GM21390 (cell line): Measurements from ENCODE around the gene MUC3A.
"Not testable (repeated sequence)": the region's sequence is repeated elsewhere in the genome, so short reads cannot be mapped to it uniquely, and the experiment has no call there.

Experiments
- ATAC-seq: cut with Tn5 transposase; IDR thresholded peaks from one replicate; pipeline ENCODE4 v1.9.1; 2021; ENCODE audit not compliant: unreplicated experiment

MUC3A gene

GRCh38 chr7:100949227-100949932 is at the start of gene MUC3A:
MUC3A (plus strand) TSS chr7:100949534; CDS start chr7:100949625, 91 bp downstream.
- ATAC-seq, result no peak

- ATAC-seq, result no peak
Measured at GRCh38 chr7:100900978-100901377, 48.4 kb upstream of the MUC3A start.

- ATAC-seq, result no peak
Measured at GRCh38 chr7:100901921-100902332, 47.4 kb upstream of the MUC3A start.

- ATAC-seq, result no peak
Measured at GRCh38 chr7:100902638-100903037, 46.7 kb upstream of the MUC3A start.

DNA sequence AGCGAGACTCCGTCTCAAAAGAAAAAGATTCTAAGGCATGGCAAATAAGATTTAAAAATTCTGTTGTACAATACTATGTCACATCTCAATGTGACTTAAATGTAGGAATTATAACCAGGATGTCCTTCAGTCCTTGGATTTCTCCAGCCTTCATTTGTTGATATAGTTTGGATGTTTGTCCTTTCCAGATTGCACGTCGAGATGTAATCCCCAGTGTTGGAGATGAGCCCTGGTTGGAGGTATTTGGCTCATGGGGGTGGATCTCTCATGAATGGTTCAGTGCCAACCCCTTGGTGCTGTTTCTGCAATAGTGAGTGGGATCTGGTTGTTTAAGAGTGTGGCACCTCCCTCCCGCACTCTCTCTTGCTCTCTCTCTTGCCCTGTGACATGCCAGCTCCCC is 40.8 kb upstream of the MUC3A start:
- no peak for ATAC-seq

DNA sequence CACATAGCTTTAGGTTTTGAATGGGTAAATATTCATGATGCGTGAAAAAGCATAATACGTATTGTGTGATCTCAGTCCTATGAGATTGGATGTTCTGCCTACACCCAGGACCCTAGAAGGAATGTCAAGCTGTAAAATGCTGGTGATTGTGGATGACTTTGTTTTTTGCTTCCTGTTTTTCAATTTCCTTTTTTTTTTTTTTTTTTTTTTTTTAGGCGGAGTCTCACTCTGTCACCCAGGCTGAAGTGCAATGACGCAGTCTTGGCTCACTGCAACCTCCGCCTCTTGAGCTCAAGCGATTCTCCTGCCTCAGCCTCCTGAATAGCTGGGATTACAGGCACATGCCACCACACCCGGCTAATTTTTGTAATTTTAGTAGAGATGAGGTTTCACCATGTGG is 38.9 kb upstream of the MUC3A start:
- not testable (repeated sequence) for ATAC-seq

GRCh38 chr7:100911484-100911883 is 37.9 kb upstream of the MUC3A start:
- no peak for ATAC-seq

DNA sequence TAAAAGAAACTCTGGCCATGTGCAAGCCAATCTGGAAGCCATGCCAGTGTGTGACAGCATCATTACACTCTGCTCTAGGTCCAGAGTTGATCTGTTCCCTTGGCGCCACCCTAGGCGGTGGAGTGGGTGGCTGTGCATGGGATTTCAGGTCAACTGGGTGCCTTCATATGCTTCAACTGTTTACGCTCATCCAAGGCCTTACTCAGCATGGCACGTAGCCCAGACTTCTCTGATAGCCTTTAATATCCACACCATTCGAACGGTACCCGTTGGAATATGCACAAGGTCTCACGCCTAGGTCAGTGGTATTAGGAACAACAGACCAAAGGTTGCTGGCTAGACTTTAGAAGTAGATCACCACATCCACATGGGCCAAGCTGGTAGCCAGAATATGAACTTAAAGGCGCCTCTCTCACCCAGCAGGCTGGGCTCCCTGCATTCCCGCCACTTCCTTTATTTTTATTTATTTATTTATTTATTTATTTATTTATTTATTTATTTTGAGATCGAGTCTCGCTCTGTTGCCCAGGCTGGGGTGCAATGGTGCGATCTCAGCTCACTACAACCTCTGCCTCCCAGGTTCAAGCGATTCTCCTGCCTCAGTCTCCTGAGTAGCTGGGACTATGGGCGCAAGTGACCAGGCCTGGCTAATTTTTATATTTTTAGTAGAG is 35.0 kb upstream of the MUC3A start:
- ATAC-seq, result no peak

GRCh38 chr7:100914879-100915447 is 34.4 kb upstream of the MUC3A start:
- ATAC-seq, result no peak

GRCh38 chr7:100919335-100919734 is 30.0 kb upstream of the MUC3A start:
- ATAC-seq, result not testable (repeated sequence)

DNA sequence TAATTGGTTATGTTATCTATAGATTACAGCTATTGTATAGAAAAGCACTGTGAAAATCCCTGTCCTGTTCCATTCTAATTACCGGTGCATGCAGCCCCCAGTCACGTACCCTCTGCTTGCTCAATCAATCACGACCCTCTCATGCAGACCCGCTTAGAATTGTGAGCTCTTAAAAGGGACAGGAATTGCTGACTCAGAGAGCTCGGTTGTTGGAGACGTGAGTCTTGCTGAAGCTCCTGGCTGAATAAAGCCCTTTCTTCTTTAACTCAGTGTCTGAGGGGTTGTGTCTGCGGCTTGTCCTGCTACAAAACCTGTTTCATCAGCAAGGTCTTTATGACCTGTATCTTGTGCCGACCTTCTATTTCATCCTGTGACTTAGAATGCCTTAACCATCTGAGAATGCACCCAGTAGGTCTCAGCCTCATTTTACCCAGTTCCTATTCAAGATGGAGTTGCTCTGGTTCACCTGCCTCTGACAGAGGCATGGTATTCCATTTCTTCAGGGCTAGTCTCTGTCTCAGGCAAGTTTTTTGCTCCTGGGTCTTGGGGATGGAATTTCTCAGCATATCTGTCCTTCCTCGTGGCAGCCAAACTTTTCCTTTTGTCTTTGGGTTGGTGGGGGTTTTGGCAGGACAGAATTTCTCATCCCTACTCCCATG is 29.4 kb upstream of the MUC3A start:
- ATAC-seq, result not testable (repeated sequence)

GRCh38 chr7:100921039-100921438 is 28.3 kb upstream of the MUC3A start:
- ATAC-seq, result no peak

DNA sequence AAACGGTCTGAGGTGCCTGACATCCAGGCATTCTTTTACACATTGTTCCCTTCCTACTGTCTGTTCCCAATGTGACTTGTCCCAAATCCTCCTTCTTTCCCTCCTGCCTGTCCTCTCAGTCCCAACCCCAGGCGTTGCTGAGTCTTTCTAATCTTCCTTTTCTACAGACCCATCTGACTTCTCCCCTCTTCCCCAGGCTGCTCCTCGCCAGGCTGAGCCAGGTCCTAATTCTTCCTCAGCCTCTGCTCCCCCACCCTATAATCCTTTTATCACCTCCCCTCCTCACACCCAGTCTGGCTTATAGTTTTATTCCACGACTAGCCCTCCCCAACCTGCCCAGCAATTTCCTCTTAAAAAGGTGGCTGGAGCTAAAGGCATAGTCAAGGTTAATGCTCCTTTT is 25.7 kb upstream of the MUC3A start:
- ATAC-seq, result not testable (repeated sequence)

- ATAC-seq, result no peak
Measured at GRCh38 chr7:100929808-100930174, 19.5 kb upstream of the MUC3A start.

DNA sequence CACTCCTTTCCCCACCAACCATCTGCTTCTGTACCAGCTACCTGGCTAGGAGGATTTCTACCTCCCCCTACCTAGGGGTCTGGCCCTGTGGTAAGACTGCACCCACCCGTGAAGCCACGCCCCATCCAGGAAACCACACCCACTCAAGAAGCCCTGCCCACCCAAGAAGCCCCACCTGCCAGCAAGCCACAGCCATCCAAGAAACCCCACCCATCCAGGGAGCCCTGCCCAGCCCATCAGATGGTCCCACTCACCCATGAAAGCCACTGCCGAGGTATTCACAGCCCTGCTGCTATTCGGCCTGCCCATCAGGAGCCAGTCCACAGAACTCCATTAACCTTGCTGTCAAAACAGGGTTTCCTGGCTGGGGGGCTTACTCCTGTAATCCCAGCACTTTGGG is 15.6 kb upstream of the MUC3A start:
- no peak for ATAC-seq

- ATAC-seq, result not testable (repeated sequence)
Measured at GRCh38 chr7:100935381-100935780, 14.0 kb upstream of the MUC3A start.

DNA sequence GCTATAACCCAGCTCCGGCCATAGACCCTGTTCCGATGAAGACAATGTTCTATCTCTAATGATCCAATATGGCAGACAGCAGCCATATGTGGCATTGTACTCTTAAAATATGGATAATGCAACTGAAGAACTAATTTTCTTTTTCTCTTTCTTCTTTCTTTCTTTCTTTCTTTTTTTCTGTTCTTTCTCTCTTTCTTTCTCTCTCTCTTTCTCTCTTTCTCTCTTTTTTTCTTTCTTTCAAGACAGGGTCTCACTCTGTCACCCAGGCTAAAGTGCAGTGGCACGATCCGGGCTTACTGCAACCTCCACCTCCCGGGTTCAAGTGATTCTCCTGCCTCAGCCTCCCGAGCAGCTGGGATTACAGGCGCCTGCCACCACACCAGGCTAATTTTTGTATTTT is 13.2 kb upstream of the MUC3A start:
- ATAC-seq, result not testable (repeated sequence)

GRCh38 chr7:100942045-100942774 is 7.1 kb upstream of the MUC3A start:
- ATAC-seq, result no peak

- no peak for ATAC-seq
Measured at GRCh38 chr7:100943693-100944092, 5.6 kb upstream of the MUC3A start.

GRCh38 chr7:100944138-100944537 is 5.2 kb upstream of the MUC3A start:
- no peak for ATAC-seq

DNA sequence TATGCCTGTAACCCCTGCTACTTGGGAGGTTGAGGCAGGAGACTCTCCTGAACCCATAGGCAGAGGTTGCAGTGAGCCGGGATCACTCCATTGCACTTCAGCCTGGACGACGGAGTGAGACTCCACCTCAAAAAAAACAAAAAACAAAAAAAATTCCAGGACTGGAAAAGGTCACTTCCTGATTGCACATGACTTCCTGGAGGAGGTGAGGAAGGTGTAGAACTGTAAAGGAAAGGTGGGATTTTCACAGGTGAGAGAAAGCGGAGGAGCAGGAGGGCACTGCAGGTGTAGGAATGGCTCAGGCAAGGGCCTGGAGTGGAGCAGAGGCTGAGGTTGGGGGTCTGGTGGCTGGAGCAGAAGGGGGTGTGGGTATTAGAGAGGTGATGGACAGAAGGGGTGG is 3.2 kb upstream of the MUC3A start:
- ATAC-seq, result no peak
